Endometrial microvascular endothelial cells (primary cell): ENCODE results near the gene TMEM232. TPM values are rescaled to one million over a fixed set of nuclear protein-coding genes. Genes with fewer than 3 reads are reported as not detected.
"Not testable (repeated sequence)": the region's sequence is repeated elsewhere in the genome, so short reads cannot be mapped to it uniquely, and the experiment has no call there.

ENCODE experiments used
- in situ Hi-C: cut with HindIII; loops from 2 replicates; pipeline ENCODE4 v1.10.0; 2017; ENCODE audit warnings: low sequenced_read_pairs, low pct_unique_long_range_greater_than_20kb; ENCODE audit errors: inconsistent ontology term
- total RNA-seq: library from RNA; depleted of rRNA; stranded (reverse); fragments of >200 nt; gene quantifications from one replicate; pipeline ENCODE4 v1.2.3, GENCODE V29; 2015; ENCODE audit errors: inconsistent ontology term

TMEM232 gene
- total RNA-seq: not detected

GRCh38 chr5:110726249-110727024, at the start of gene TMEM232:
TSS of gene TMEM232 (minus strand) at chr5:110726671. CDS start at chr5:110667352, 59,319 bp downstream.
- in situ Hi-C loops: no loop called here

- in situ Hi-C loops: no loop called here
Observed at GRCh38 chr5:110770286-110770685, 43.8 kb upstream of the TMEM232 start.

- in situ Hi-C loops: no loop called here
Observed at GRCh38 chr5:110769000-110769681, 42.7 kb upstream of the TMEM232 start.

- in situ Hi-C loops: no loop called here
Observed at GRCh38 chr5:110768138-110768860, 41.8 kb upstream of the TMEM232 start.

- in situ Hi-C loops: no loop called here
Observed at GRCh38 chr5:110760158-110760557, 33.7 kb upstream of the TMEM232 start.

- in situ Hi-C loops: no loop called here
Observed at GRCh38 chr5:110757118-110757729, 30.8 kb upstream of the TMEM232 start.

GRCh38 chr5:110754181-110754580, 27.7 kb upstream of the TMEM232 start:
- in situ Hi-C loops: no loop called here

GRCh38 chr5:110753600-110753999, 27.1 kb upstream of the TMEM232 start:
- in situ Hi-C loops: no loop called here

- in situ Hi-C loops: no loop called here
Observed at GRCh38 chr5:110752953-110753352, 26.5 kb upstream of the TMEM232 start.

- in situ Hi-C loops: no loop called here
Observed at GRCh38 chr5:110751902-110752762, 25.7 kb upstream of the TMEM232 start.

GRCh38 chr5:110738812-110739651, 12.6 kb upstream of the TMEM232 start, which contains the start of gene SLC25A46:
TSS of gene SLC25A46 (plus strand) at chr5:110739007. CDS start at chr5:110739120, 113 bp downstream.
- in situ Hi-C loops: no loop called here

- in situ Hi-C loops: no loop called here
Observed at GRCh38 chr5:110738503-110738811, 12.0 kb upstream of the TMEM232 start.

- in situ Hi-C loops: no loop called here
Observed at GRCh38 chr5:110736753-110737152, 10.3 kb upstream of the TMEM232 start.

- in situ Hi-C loops: no loop called here
Observed at GRCh38 chr5:110735556-110735955, 9.1 kb upstream of the TMEM232 start.

GRCh38 chr5:110734101-110734500, 7.6 kb upstream of the TMEM232 start:
- in situ Hi-C loops: no loop called here

- in situ Hi-C loops: not testable (repeated sequence)
Observed at GRCh38 chr5:110731499-110731898, 5.0 kb upstream of the TMEM232 start.

GRCh38 chr5:110727025-110727314, 499 bp upstream of the TMEM232 start:
- in situ Hi-C loops: no loop called here

GRCh38 chr5:110718311-110718710, 8.2 kb downstream of the TMEM232 start:
- in situ Hi-C loops: no loop called here
